Forelimb muscle (tissue), 1 donor: ENCODE measurements around the gene ALKBH3. TPM values are rescaled to one million over a fixed set of nuclear protein-coding genes. Genes with fewer than 3 reads are reported as not detected.

Experiments used
- DNase-seq: peaks from one replicate; pipeline ENCODE4 v3.0.0-alpha.2; 2013; ENCODE audit warnings: low read depth
- polyA plus RNA-seq: library from polyadenylated mRNA; unstranded; fragments of 120-200 nt; gene quantifications from one replicate; pipeline ENCODE4 v1.2.1, GENCODE V29; 2013; ENCODE audit not compliant: insufficient read length

Gene ALKBH3
- polyA plus RNA-seq = 26.2 TPM

GRCh38 chr11:43880640-43881159 lies at the start of gene ALKBH3:
TSS of gene ALKBH3 (plus strand) at chr11:43880831. CDS start at chr11:43882653, 1,822 bp downstream.
- peak; percentile 73 for DNase-seq

- DNase-seq = no peak
These were observed 49.6 kb upstream of the ALKBH3 start for GRCh38 chr11:43830928-43831440.

GRCh38 chr11:43832536-43832935 lies 48.1 kb upstream of the ALKBH3 start:
- no peak for DNase-seq

GRCh38 chr11:43833657-43834073 lies 47.0 kb upstream of the ALKBH3 start:
- DNase-seq = no peak

GRCh38 chr11:43834286-43834685 lies 46.3 kb upstream of the ALKBH3 start:
- DNase-seq = no peak

GRCh38 chr11:43835104-43835503 lies 45.5 kb upstream of the ALKBH3 start:
- no peak for DNase-seq

- no peak for DNase-seq
These were observed 42.8 kb upstream of the ALKBH3 start for GRCh38 chr11:43837879-43838278.

GRCh38 chr11:43842021-43842420 lies 38.6 kb upstream of the ALKBH3 start:
- no peak for DNase-seq

GRCh38 chr11:43845816-43846215 lies 34.8 kb upstream of the ALKBH3 start:
- DNase-seq = no peak

- peak; percentile 26 for DNase-seq
These were observed 28.5 kb upstream of the ALKBH3 start for GRCh38 chr11:43852057-43852636.

GRCh38 chr11:43853781-43854180 lies 26.9 kb upstream of the ALKBH3 start:
- no peak for DNase-seq

- DNase-seq = no peak
These were observed 23.6 kb upstream of the ALKBH3 start for GRCh38 chr11:43856993-43857392.

GRCh38 chr11:43861141-43861540 lies 19.5 kb upstream of the ALKBH3 start:
- DNase-seq = no peak

GRCh38 chr11:43866520-43866919 lies 14.1 kb upstream of the ALKBH3 start:
- no peak for DNase-seq

GRCh38 chr11:43866969-43867368 lies 13.7 kb upstream of the ALKBH3 start:
- DNase-seq = no peak

- no peak for DNase-seq
These were observed 11.6 kb upstream of the ALKBH3 start for GRCh38 chr11:43868852-43869567.

GRCh38 chr11:43871051-43871450 lies 9.6 kb upstream of the ALKBH3 start:
- DNase-seq = no peak

- DNase-seq = no peak
These were observed 7.6 kb upstream of the ALKBH3 start for GRCh38 chr11:43872995-43873394.

GRCh38 chr11:43874078-43874477 lies 6.6 kb upstream of the ALKBH3 start:
- DNase-seq = no peak

- DNase-seq = no peak
These were observed 5.9 kb upstream of the ALKBH3 start for GRCh38 chr11:43874738-43875137.

GRCh38 chr11:43879789-43880639 lies 617 bp upstream of the ALKBH3 start:
- no peak for DNase-seq

- DNase-seq = no peak
These were observed 12.2 kb downstream of the ALKBH3 start for GRCh38 chr11:43892851-43893250.
